Keratinocyte (primary cell): ENCODE measurements around the gene FGF2. TPM values are rescaled to one million over a fixed set of nuclear protein-coding genes. Genes with fewer than 3 reads are reported as not detected.

Source experiments
- DNase-seq: peaks from one replicate; pipeline ENCODE4 v3.0.0-alpha.2; 2011; ENCODE audit warnings: low read depth, missing footprints, low spot score
- FAIRE-seq: peaks from 2 replicates; lab custom pipeline; 2011; peaks lifted over from hg19 to GRCh38; lab: Jason Lieb, UNC
- H2AFZ ChIP-seq: 2 replicates; pipeline ENCODE4 v1.6.0; 2012; ENCODE audit warnings: low read length, control low read depth, inconsistent platforms; ENCODE audit not compliant: control insufficient read depth
- H3K27ac ChIP-seq: 2 replicates; pipeline ENCODE4 v1.5.1; 2011; ENCODE audit warnings: low read length; ENCODE audit not compliant: control insufficient read depth, insufficient read depth
- H3K27me3 ChIP-seq: 3 replicates; pipeline ENCODE4 v1.6.0; 2011; ENCODE audit warnings: low read length; ENCODE audit not compliant: control insufficient read depth, insufficient read depth; ENCODE audit errors: extremely low read depth
- H3K36me3 ChIP-seq, 2 experiments: 2 replicates in 1 of 2; 3 replicates in 1 of 2; pipeline ENCODE4 v1.5.1; 2011; ENCODE audit warnings: low read length in 2 of 2, mild to moderate bottlenecking in 1 of 2; ENCODE audit not compliant: control insufficient read depth in 2 of 2, insufficient read depth in 2 of 2; ENCODE audit errors: extremely low read depth in 1 of 2
- H3K4me1 ChIP-seq: 3 replicates; pipeline ENCODE4 v1.5.1; 2011; ENCODE audit warnings: low read length; ENCODE audit not compliant: control insufficient read depth, insufficient read depth; ENCODE audit errors: extremely low read depth
- H3K4me2 ChIP-seq: 3 replicates; pipeline ENCODE4 v1.6.0; 2011; ENCODE audit warnings: low read depth, low read length; ENCODE audit not compliant: control insufficient read depth, insufficient read depth; ENCODE audit errors: extremely low read depth
- H3K4me3 ChIP-seq, 3 experiments: fragments of 200-600 bp in 1 of 3; sonication (generic) in 1 of 3; 2 replicates in 2 of 3; 3 replicates in 1 of 3; pipeline ENCODE4 v1.5.1; 2011 to 2016; ENCODE audit warnings: low read length in 3 of 3, mild to moderate bottlenecking in 3 of 3, control low read depth in 2 of 3, inconsistent platforms in 1 of 3, low read depth in 1 of 3, mixed read lengths in 1 of 3, mixed run types in 1 of 3, moderate library complexity in 1 of 3; ENCODE audit not compliant: control insufficient read depth in 2 of 3, insufficient read depth in 2 of 3; ENCODE audit errors: extremely low read depth in 1 of 3
- H3K79me2 ChIP-seq: 2 replicates; pipeline ENCODE4 v1.6.0; 2012; ENCODE audit warnings: low read length; ENCODE audit not compliant: control insufficient read depth, insufficient read depth
- H3K9ac ChIP-seq: 3 replicates; pipeline ENCODE4 v1.6.0; 2011; ENCODE audit warnings: low read length; ENCODE audit not compliant: control insufficient read depth, insufficient read depth; ENCODE audit errors: extremely low read depth
- H3K9me1 ChIP-seq: 3 replicates; pipeline ENCODE4 v1.6.0; 2011; ENCODE audit warnings: low read length; ENCODE audit not compliant: control insufficient read depth, insufficient read depth; ENCODE audit errors: extremely low read depth
- H3K9me3 ChIP-seq: 2 replicates; pipeline ENCODE4 v1.5.1; 2012; ENCODE audit warnings: low read depth, low read length; ENCODE audit not compliant: control insufficient read depth
- H4K20me1 ChIP-seq: 3 replicates; pipeline ENCODE4 v1.6.0; 2011; ENCODE audit warnings: low read length; ENCODE audit not compliant: control insufficient read depth, insufficient read depth; ENCODE audit errors: extremely low read depth
- EZH2 ChIP-seq: IDR thresholded peaks from one replicate; pipeline ENCODE4 v1.6.1; 2012; ENCODE audit warnings: inconsistent platforms, mild to moderate bottlenecking, low read length, moderate library complexity
- dilution Hi-C: fragments of 300-500 bp; cut with MboI; formaldehyde crosslinking; loops from one replicate; pipeline ENCODE4 v1.7.0; 2020; ENCODE audit warnings: low sequenced_read_pairs; ENCODE audit not compliant: extremely low pct_ligation_motif_present
- polyA plus RNA-seq, 5 experiments: library from polyadenylated mRNA; depleted of rRNA in 3 of 5; stranded (reverse) in 3 of 5; stranded (forward) in 1 of 5; unstranded in 1 of 5; fragments of >200 nt; gene quantifications; 1 replicate in 1 of 5; 2 replicates in 3 of 5; 3 replicates in 1 of 5; pipeline versions ENCODE4 v1.2.1 to v1.2.3, GENCODE V29; 2011 to 2012; ENCODE audit warnings: missing spikeins in 2 of 5, low read depth in 1 of 5, low replicate concordance in 1 of 5
- TF ChIP-seq, protein P1 (sequence below), 3 experiments: IDR thresholded peaks in 1 of 3; conservative IDR thresholded peaks in 1 of 3; optimal IDR thresholded peaks in 1 of 3; 2 replicates in 2 of 3; 3 replicates in 1 of 3; pipeline versions ENCODE3 to v1.5.1; 2011; ENCODE audit warnings: low read length in 3 of 3, mild to moderate bottlenecking in 3 of 3, moderate library complexity in 2 of 3, control low read depth in 1 of 3, inconsistent platforms in 1 of 3; ENCODE audit not compliant: insufficient read depth in 2 of 3; ENCODE audit errors: extremely low read depth in 1 of 3

Gene FGF2
- polyA plus RNA-seq, 1 donor (not counting 4 experiments of a cell fraction or from before 2014, with no cell fraction given): 1.7 TPM

DNA sequence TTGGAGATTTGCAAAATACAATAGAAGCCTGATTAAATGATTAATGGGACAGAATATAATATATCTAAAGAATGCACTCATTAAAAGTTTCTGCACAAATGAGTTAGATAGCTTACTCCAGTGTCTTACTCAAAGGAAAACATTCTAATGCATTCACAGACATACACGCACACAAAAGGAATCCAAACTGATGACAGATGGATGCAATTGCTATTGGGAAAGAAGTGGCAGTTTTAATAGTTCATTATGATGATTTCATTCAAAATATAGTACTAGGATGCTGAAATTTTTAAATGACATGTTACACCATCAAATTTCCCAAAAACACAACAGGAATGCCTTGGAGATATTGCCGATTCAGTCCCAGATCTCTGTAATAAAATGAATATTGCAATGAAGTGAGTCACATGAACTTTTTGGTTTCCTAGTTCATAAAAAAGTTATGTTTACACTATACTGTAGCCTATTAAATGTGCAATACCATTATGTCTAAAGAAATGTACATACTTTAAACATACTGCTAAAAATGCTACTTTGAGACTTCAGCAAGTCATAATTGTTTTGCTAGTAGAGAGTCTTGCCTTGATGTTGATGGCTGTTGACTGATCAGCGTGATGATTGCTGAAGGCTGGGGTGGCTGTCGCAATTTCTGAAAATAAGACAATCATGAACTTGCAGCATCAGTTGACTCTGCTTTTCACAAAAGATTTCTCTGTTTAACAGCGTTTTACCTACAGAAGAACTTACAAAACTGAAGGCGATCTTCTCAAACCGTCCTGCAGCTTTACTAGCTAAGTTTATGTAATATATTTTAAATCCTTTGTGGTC, 48.6 kb upstream of the FGF2 start:
- TF ChIP-seq, protein P1, sequence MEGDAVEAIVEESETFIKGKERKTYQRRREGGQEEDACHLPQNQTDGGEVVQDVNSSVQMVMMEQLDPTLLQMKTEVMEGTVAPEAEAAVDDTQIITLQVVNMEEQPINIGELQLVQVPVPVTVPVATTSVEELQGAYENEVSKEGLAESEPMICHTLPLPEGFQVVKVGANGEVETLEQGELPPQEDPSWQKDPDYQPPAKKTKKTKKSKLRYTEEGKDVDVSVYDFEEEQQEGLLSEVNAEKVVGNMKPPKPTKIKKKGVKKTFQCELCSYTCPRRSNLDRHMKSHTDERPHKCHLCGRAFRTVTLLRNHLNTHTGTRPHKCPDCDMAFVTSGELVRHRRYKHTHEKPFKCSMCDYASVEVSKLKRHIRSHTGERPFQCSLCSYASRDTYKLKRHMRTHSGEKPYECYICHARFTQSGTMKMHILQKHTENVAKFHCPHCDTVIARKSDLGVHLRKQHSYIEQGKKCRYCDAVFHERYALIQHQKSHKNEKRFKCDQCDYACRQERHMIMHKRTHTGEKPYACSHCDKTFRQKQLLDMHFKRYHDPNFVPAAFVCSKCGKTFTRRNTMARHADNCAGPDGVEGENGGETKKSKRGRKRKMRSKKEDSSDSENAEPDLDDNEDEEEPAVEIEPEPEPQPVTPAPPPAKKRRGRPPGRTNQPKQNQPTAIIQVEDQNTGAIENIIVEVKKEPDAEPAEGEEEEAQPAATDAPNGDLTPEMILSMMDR (optimal IDR thresholded peaks at IDR 0.05 in 1 of 3, IDR thresholded peaks at IDR 0.05 in 1 of 3, conservative IDR thresholded peaks at IDR 0.05 in 1 of 3; ENCODE audit: extremely low read depth in 1 of 3, insufficient read depth in 2 of 3, low read length in 3 of 3): no peak
- TF ChIP-seq EZH2: no peak
- no peak overlapping the region for H3K4me2 ChIP-seq
- DNase-seq: no peak
- no peak overlapping the region for H3K4me3 ChIP-seq
- no peaks in the 10 kb centered on the region for H3K27me3 ChIP-seq
- no peak overlapping the region for H3K9ac ChIP-seq
- no peaks in the 10 kb centered on the region for H3K9me1 ChIP-seq
- no peaks in the 10 kb centered on the region for H3K9me3 ChIP-seq
- H3K4me1 ChIP-seq: peaks cover 22% of the 10 kb centered on the region
- dilution Hi-C loops: no loop called here
- H3K36me3 ChIP-seq: no peaks in the 10 kb centered on the region
- no peaks in the 10 kb centered on the region for H4K20me1 ChIP-seq
- H3K79me2 ChIP-seq: no peaks in the 10 kb centered on the region
- FAIRE-seq: no peak
- H2AFZ ChIP-seq: no peak overlapping the region
- H3K27ac ChIP-seq: no peak overlapping the region

DNA sequence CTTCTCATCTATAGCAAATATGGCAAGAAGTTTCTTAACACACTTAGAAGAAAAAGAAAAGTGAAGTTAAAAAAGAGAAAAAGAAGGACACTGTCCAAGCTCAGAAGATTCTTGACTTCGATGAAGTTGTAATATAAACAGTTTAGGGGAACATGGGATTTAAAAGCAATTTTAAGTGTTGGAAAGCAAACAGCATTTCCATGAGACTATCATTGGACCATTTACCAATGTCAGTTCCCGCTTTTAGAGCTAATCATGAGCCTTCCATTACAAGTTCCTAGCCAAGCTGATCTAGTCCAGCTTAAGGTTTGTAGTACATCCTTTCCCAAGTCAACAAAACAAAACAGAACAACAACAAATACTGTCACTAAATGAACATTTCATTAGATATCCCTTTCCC, 45.1 kb upstream of the FGF2 start:
- FAIRE-seq: no peak
- Histone ChIP-seq H3K79me2 (no peaks in the 10 kb centered on the region), H4K20me1 (no peaks in the 10 kb centered on the region), H3K36me3 (no peaks in the 10 kb centered on the region), H3K9me3 (peaks cover under 1% of the 10 kb centered on the region), H3K4me1 (peaks cover 44% of the 10 kb centered on the region), H3K9ac (no peak overlapping the region), H3K4me3 (no peak overlapping the region), H3K27ac (no peak overlapping the region), H2AFZ (no peak overlapping the region), H3K4me2 (no peak overlapping the region), H3K27me3 (no peaks in the 10 kb centered on the region), H3K9me1 (no peaks in the 10 kb centered on the region)
- dilution Hi-C loops: no loop called here
- no peak for DNase-seq
- TF ChIP-seq EZH2: no peak
- TF ChIP-seq, protein P1 (optimal IDR thresholded peaks at IDR 0.05 in 1 of 3, IDR thresholded peaks at IDR 0.05 in 1 of 3, conservative IDR thresholded peaks at IDR 0.05 in 1 of 3; ENCODE audit: extremely low read depth in 1 of 3, insufficient read depth in 2 of 3, low read length in 3 of 3): no peak
